Subcutaneous abdominal adipose tissue (tissue), 5 donors: ENCODE data around the gene JAK2.

Source experiments
- H3K27ac ChIP-seq: one replicate; pipeline ENCODE4 v1.7.0; 2013; ENCODE audit warnings: low read depth, mild to moderate bottlenecking, inconsistent platforms, low read length, moderate library complexity
- H3K27me3 ChIP-seq, 5 donors: one replicate each; pipeline ENCODE4 v1.7.0; 2013; ENCODE audit warnings: low read length in 5 of 5, inconsistent platforms in 1 of 5; ENCODE audit not compliant: control insufficient read depth in 5 of 5, insufficient read depth in 4 of 5
- H3K36me3 ChIP-seq, 5 donors: one replicate each; pipeline ENCODE4 v1.7.0; 2013; ENCODE audit warnings: low read length in 5 of 5; ENCODE audit not compliant: control insufficient read depth in 5 of 5, insufficient read depth in 5 of 5
- H3K4me1 ChIP-seq, 5 donors: one replicate each; pipeline ENCODE4 v1.7.0; 2013; ENCODE audit warnings: low read length in 5 of 5, mild to moderate bottlenecking in 3 of 5, moderate library complexity in 1 of 5; ENCODE audit not compliant: control insufficient read depth in 5 of 5, insufficient read depth in 5 of 5
- H3K4me3 ChIP-seq, 5 donors: one replicate each; pipeline ENCODE4 v1.7.0; 2013; ENCODE audit warnings: low read length in 5 of 5, low read depth in 1 of 5
- H3K9ac ChIP-seq, 5 donors: one replicate each; pipeline ENCODE4 v1.7.0; 2013; ENCODE audit warnings: low read length in 5 of 5, mild to moderate bottlenecking in 4 of 5, moderate library complexity in 3 of 5
- H3K9me3 ChIP-seq, 5 donors: one replicate each; pipeline ENCODE4 v1.7.0; 2013; ENCODE audit warnings: low read length in 5 of 5; ENCODE audit not compliant: control insufficient read depth in 5 of 5
- donor health status: healthy.
- donor health status: healthy.
- donor health status: healthy.
- donor health status: healthy.
- donor health status: healthy.

The JAK2 gene

DNA sequence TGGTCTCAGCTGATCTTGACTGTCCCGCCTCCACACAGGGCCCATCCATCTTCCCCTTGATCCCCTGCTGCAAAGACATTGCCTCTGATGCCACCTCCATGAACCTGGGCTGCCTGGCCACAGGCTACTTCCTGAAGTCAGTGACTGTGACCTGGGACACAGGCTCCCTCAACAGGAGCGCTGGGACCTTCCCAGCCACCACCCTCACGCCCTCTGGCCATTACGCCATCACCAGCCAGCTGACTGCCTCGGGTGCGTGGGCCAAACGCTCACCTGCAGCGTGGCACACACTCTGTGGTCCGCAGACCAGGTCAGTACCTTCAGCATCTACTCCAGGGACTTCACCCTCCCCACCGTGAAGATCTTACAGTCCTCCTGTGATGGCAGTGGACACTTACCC is 128.5 kb downstream of the JAK2 start:
- no peak overlapping the region for H3K27ac ChIP-seq
- no peak overlapping the region for H3K4me3 ChIP-seq
- peaks cover 0 to 22% (median 10%) of the 10 kb centered on the region in 5 donors for H3K9me3 ChIP-seq
- H3K36me3 ChIP-seq: peaks cover 0 to 40% (median 16%) of the 10 kb centered on the region in 5 donors
- no peaks in the 10 kb centered on the region for H3K4me1 ChIP-seq
- H3K9ac ChIP-seq: no peak overlapping the region
- no peaks in the 10 kb centered on the region for H3K27me3 ChIP-seq

DNA sequence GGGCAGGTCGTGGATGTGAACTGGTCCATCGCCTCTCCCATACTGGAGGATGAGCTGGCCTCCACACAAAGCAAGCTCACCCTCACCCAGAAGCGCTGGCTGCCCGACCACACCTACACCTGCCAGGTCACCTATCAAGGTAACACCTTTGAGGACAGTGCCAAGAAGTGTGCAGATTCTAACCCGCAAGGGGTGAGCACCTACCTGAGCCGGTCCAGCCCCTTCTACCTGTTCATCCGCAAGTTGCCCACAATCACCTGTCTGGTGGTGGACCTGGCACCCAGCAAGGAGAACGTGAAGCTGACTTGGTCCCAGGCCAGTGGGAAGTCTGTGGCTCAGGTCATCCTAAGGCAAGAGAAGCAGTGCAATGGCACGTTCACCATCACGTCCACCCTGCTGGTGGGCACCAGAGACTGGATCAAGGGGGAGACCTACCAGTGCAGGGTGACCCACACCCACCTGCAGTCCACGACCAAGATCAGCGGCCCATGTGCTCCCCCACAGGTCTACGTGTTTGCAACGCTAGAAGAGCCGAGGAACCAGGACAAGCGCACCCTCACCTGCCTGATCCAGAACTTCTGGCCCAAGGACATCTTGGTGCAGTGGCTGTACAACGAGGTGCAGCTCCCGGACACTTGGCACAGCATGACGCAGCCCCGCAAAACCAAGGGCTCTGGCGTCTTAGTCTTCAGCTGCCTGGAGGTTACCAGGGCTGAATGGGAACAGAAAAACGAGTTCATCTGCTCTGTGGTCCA is 129.1 kb downstream of the JAK2 start:
- H3K27me3 ChIP-seq: no peaks in the 10 kb centered on the region
- peaks cover 0 to 40% (median 15%) of the 10 kb centered on the region in 5 donors for H3K36me3 ChIP-seq
- H3K9me3 ChIP-seq: peaks cover 0 to 22% (median 10%) of the 10 kb centered on the region in 5 donors
- H3K4me3 ChIP-seq: no peak overlapping the region
- H3K27ac ChIP-seq: no peak overlapping the region
- no peaks in the 10 kb centered on the region for H3K4me1 ChIP-seq
- no peak overlapping the region for H3K9ac ChIP-seq

DNA sequence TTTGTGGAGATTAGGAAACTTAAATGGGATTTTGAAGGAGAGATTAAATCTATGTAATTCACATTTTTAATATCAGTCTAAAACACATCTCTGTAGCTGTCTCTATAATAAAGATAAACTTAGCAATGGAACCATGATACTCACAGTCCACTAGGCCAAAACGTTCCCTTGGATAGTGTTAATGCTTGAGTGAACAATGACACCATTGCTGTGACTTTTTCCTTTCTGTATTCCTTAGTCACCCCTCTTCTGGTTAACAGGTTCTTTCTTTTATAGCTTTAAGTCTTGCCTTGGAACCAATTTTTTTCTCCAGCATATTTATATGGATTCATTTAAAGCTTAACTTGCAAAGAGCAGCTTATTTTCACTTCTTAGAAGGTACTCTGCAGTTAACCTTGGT is 137.0 kb downstream of the JAK2 start:
- Histone ChIP-seq H3K9me3 (no peaks in the 10 kb centered on the region), H3K9ac (no peak overlapping the region), H3K27me3 (no peaks in the 10 kb centered on the region), H3K4me1 (no peaks in the 10 kb centered on the region), H3K36me3 (peaks cover 12 to 41% (median 14%) of the 10 kb centered on the region in 5 donors), H3K27ac (no peak overlapping the region), H3K4me3 (no peak overlapping the region)

DNA sequence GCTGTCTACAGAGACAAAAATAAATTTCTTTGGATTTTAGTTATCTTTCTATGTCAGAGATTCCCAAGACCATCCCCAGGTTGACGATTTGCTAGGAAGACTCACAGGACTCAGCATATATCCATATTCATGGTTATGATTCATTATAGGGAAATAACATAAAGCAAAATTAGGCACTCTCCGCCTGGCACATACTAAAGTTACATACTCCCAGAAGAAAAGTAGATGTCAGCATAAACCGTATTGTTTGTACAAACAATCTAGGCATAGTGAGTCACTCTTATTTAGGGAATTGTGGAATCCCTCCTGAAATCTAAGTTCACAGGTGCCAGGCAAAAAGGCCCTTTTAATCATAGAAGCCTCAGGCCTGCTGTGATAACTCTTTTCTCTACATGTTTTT is 137.4 kb downstream of the JAK2 start:
- Histone ChIP-seq H3K9me3 (no peaks in the 10 kb centered on the region), H3K27me3 (no peaks in the 10 kb centered on the region), H3K36me3 (peaks cover 12 to 45% (median 15%) of the 10 kb centered on the region in 5 donors), H3K4me3 (no peak overlapping the region), H3K4me1 (no peaks in the 10 kb centered on the region), H3K9ac (no peak overlapping the region), H3K27ac (no peak overlapping the region)

DNA sequence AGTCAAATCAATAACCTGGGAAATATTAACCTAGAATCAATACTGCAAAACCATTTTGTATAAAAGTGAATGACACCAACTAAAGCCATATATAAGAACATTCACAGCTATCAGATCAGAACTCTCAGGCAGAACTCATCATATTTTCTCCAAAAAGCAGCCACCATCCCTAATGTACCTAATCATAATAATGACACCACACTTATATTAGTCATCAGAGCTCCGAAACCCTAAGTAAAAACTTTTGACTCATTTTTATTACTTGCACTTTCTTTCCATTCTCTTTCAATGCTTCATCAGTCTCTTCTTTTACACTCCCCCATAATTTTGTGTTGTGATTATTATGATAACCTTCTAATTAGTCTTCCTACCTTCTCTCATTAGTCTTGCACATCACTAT is 155.1 kb downstream of the JAK2 start:
- Histone ChIP-seq H3K27me3 (no peaks in the 10 kb centered on the region), H3K27ac (no peak overlapping the region), H3K36me3 (peaks cover 0 to 11% (median 0%) of the 10 kb centered on the region in 5 donors), H3K4me1 (no peaks in the 10 kb centered on the region), H3K4me3 (no peak overlapping the region), H3K9me3 (peaks cover 0 to 8% (median 3%) of the 10 kb centered on the region in 5 donors), H3K9ac (no peak overlapping the region)

DNA sequence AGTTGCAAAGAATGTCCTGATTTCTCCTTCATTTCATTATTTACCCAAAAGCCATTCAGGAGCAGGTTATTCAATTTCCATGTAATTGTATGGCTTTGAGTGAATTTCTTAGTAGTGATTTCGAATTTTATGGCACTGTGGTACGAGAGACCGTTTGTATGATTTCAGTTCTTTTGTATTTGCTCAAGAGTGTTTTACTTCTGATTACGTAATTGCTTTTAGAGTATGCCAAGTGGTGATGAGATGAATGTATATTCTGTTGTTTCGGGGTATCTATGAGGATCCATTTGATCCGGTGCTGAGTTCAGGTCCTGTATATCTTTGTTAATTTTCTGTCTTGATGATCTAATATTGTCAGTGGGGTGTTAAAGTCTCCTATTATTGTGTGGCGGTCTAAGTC is 159.1 kb downstream of the JAK2 start:
- Histone ChIP-seq H3K27ac (no peak overlapping the region), H3K27me3 (no peaks in the 10 kb centered on the region), H3K9ac (no peak overlapping the region), H3K4me1 (peaks cover 0 to 4% (median 0%) of the 10 kb centered on the region in 5 donors), H3K4me3 (no peak overlapping the region), H3K9me3 (peaks cover 0 to 20% (median 8%) of the 10 kb centered on the region in 5 donors), H3K36me3 (peaks cover 11 to 44% (median 23%) of the 10 kb centered on the region in 5 donors)

DNA sequence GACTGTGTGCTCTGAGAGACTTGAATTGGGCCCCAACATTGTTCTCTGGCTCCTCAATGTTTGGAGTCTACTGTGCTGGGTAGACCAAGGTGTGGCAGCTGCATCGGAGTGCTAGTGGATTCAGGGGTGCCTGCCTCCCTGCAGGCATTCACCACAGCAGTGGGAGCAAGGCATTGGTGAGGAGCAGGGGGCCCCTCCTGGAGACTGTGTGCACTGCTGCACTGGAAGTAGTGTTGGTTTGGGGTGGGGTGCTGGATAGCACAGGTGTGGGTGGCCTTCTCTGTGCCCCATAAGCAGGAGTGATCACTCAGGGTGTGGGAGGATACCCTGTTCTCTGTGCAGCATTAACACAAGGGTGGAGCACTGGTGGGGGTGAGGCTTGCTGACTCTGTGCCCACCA is 161.2 kb downstream of the JAK2 start:
- Histone ChIP-seq H3K9me3 (peaks cover 0 to 23% (median 8%) of the 10 kb centered on the region in 5 donors), H3K36me3 (peaks cover 11 to 45% (median 23%) of the 10 kb centered on the region in 5 donors)

More for the DNA sequence above, 161.2 kb downstream of the JAK2 start:
- Histone ChIP-seq H3K4me3 (peak overlapping the region in 1 of 5 donors; percentile 20), H3K9ac (no peak overlapping the region), H3K27ac (no peak overlapping the region), H3K4me1 (peaks cover 0 to 4% (median 0%) of the 10 kb centered on the region in 5 donors), H3K27me3 (no peaks in the 10 kb centered on the region)
